HepG2 (cell line): ENCODE measurements around the gene RPTN. TPM values are rescaled to one million over a fixed set of nuclear protein-coding genes. Genes with fewer than 3 reads are reported as not detected.

ENCODE experiments used
- ATAC-seq: fragments of 200-7000 bp; cut with Tn5 transposase; 3 replicates; pipeline ENCODE4 v1.9.1; 2020; ENCODE audit warnings: mild to moderate bottlenecking, moderate library complexity
- BruUV-seq: library from RNA; stranded (reverse); fragments of 400-500 nt; replicated peaks from 2 replicates; lab custom pipeline; 2021; lab: Mats Ljungman, UMichigan
- CTCF ChIA-PET: fragments of 300-600 bp; formaldehyde crosslinking; extraction: SDS; loops from one replicate; lab custom pipeline; 2021; ENCODE audit warnings: low total read pairs, inconsistent platforms, low intra/inter-chr PET ratio; lab: Yijun Ruan, JAX
- POLR2A ChIA-PET: fragments of 350-600 bp; sonication (Branson Sonifier 250); formaldehyde crosslinking; loops from one replicate; lab custom pipeline; 2020; ENCODE audit warnings: antibody characterized with exemption, inconsistent platforms; lab: Yijun Ruan, JAX
- DNase-seq: peaks from one replicate; pipeline ENCODE4 v3.0.0-alpha.2; 2015; ENCODE audit warnings: low spot score
- FAIRE-seq: peaks from 3 replicates; lab custom pipeline; 2011; peaks lifted over from hg19 to GRCh38; lab: Jason Lieb, UNC
- H2AFZ ChIP-seq: one replicate; pipeline ENCODE4 v1.6.1; 2011; ENCODE audit warnings: low read length, inconsistent platforms
- H3K27ac ChIP-seq: fragments of 300-600 bp; 3 replicates; pipeline ENCODE4 v1.8.0; 2011; ENCODE audit warnings: mixed run types, mild to moderate bottlenecking, mixed read lengths, low read length, inconsistent platforms; ENCODE audit not compliant: insufficient read depth; ENCODE audit errors: extremely low read length
- H3K27me3 ChIP-seq, 2 experiments: fragments of 200-600 bp in 1 of 2; 2 replicates in 1 of 2; 3 replicates in 1 of 2; pipeline versions ENCODE4 v1.6.0 to v1.8.0; 2011; ENCODE audit warnings: low read length in 2 of 2, mild to moderate bottlenecking in 2 of 2, moderate library complexity in 2 of 2, inconsistent platforms in 1 of 2; ENCODE audit not compliant: insufficient read depth in 2 of 2, control insufficient read depth in 1 of 2
- H3K36me3 ChIP-seq, 2 experiments: fragments of 200-600 bp in 1 of 2; replicated peaks in 1 of 2; 2 replicates in 1 of 2; 3 replicates in 1 of 2; pipeline versions ENCODE4 v1.5.1 to v1.8.0; 2011; ENCODE audit warnings: low read length in 2 of 2, inconsistent platforms in 1 of 2; ENCODE audit not compliant: insufficient read depth in 2 of 2, control insufficient read depth in 1 of 2
- H3K4me1 ChIP-seq: 2 replicates; pipeline ENCODE4 v1.5.1; 2012; ENCODE audit warnings: low read length, inconsistent platforms; ENCODE audit not compliant: insufficient read depth
- H3K4me2 ChIP-seq: 2 replicates; pipeline ENCODE4 v1.6.0; 2011; ENCODE audit warnings: low read depth, low read length, inconsistent platforms
- H3K4me3 ChIP-seq, 3 experiments: fragments of 200-600 bp in 1 of 3; sonication (generic), shearing (Covaris generic) in 1 of 3; replicated peaks in 1 of 3; 2 replicates each; pipeline ENCODE4 v1.5.1; 2011 to 2016; ENCODE audit warnings: low read length in 3 of 3, inconsistent platforms in 2 of 3, low read depth in 2 of 3, mild to moderate bottlenecking in 2 of 3, control low read depth in 1 of 3, mixed read lengths in 1 of 3; ENCODE audit not compliant: insufficient read depth in 1 of 3
- H3K79me2 ChIP-seq: one replicate; pipeline ENCODE4 v1.6.1; 2011; ENCODE audit warnings: low read length, inconsistent platforms; ENCODE audit not compliant: insufficient read depth
- H3K9ac ChIP-seq: 2 replicates; pipeline ENCODE4 v1.6.0; 2011; ENCODE audit warnings: mild to moderate bottlenecking, low read depth, low read length, inconsistent platforms; ENCODE audit not compliant: insufficient read depth
- H3K9me3 ChIP-seq: 2 replicates; pipeline ENCODE4 v1.5.1; 2012; ENCODE audit warnings: mild to moderate bottlenecking, low read length
- H4K20me1 ChIP-seq: 2 replicates; pipeline ENCODE4 v1.6.0; 2011; ENCODE audit warnings: inconsistent platforms, mild to moderate bottlenecking, low read length, moderate library complexity; ENCODE audit not compliant: insufficient read depth
- MYC ChIP-seq: sonication (generic); formaldehyde crosslinking; IDR thresholded peaks from 2 replicates; pipeline ENCODE4 v1.9.0; 2021; ENCODE audit warnings: missing genetic modification reagents, borderline replicate concordance
- NCOA1 ChIP-seq: sonication (generic); formaldehyde crosslinking; IDR thresholded peaks from 2 replicates; pipeline ENCODE4 v1.9.0; 2021; ENCODE audit warnings: missing genetic modification reagents
- SIX1 ChIP-seq: sonication (generic); formaldehyde crosslinking; IDR thresholded peaks from 2 replicates; pipeline ENCODE4 v1.4.0; 2020; ENCODE audit warnings: missing genetic modification reagents, borderline replicate concordance
- SMAD9 ChIP-seq: sonication (generic); formaldehyde crosslinking; IDR thresholded peaks from 2 replicates; pipeline ENCODE4 v1.5.1; 2020; ENCODE audit warnings: mild to moderate bottlenecking, missing genetic modification reagents
- ZNF333 ChIP-seq: sonication (generic); formaldehyde crosslinking; IDR thresholded peaks from 2 replicates; pipeline ENCODE4 v1.4.0; 2020; ENCODE audit warnings: mild to moderate bottlenecking, missing genetic modification reagents, borderline replicate concordance
- ZNF768 ChIP-seq: sonication (generic); formaldehyde crosslinking; IDR thresholded peaks from 2 replicates; pipeline ENCODE4 v1.4.0; 2020; ENCODE audit warnings: missing genetic modification reagents
- in situ Hi-C: cut with HindIII; loops from 2 replicates; pipeline ENCODE4 v1.10.0; 2017; ENCODE audit warnings: low pct_unique_long_range_greater_than_20kb; ENCODE audit not compliant: extremely low pct_ligation_motif_present
- intact Hi-C: fragments of 100-400 bp; cut with micrococcal nuclease; formaldehyde crosslinking; loops from one replicate; pipeline ENCODE4 v1.10.0; 2022; ENCODE audit not compliant: unreplicated experiment
- polyA plus RNA-seq, 8 experiments: library from polyadenylated mRNA; depleted of rRNA in 3 of 8; stranded (reverse) in 7 of 8; unstranded in 1 of 8; fragments of >200 nt; fragmentation: Illumina TruSeq in 4 of 8; extraction: Trizol in 4 of 8; gene quantifications; 2 replicates each; pipeline versions ENCODE4 v1.2.1 to v1.2.3, GENCODE V29; 2011 to 2016; ENCODE audit warnings: low read depth in 4 of 8, missing spikeins in 1 of 8, mixed read lengths in 1 of 8; ENCODE audit not compliant: insufficient read depth in 1 of 8
- total RNA-seq, 5 experiments: library from RNA; depleted of rRNA; stranded (reverse); fragments of >200 nt; fragmentation: Illumina TruSeq; extraction: Trizol; gene quantifications; 2 replicates each; pipeline ENCODE4 v1.2.3, GENCODE V29; 2016; ENCODE audit warnings: low read depth in 1 of 5
- TF ChIP-seq, protein P1 (sequence below): sonication (generic); formaldehyde crosslinking; IDR thresholded peaks from 2 replicates; pipeline ENCODE4 v1.5.0; 2020; ENCODE audit warnings: missing genetic modification reagents
- TF ChIP-seq, protein P2 (sequence below): sonication (generic); formaldehyde crosslinking; conservative IDR thresholded peaks from 2 replicates; pipeline ENCODE4 v1.8.0; 2022; ENCODE audit warnings: mild to moderate bottlenecking, moderate library complexity, missing genetic modification reagents
- TF ChIP-seq, protein P3 (sequence below): IDR thresholded peaks from 2 replicates; pipeline ENCODE4 v1.6.1; 2018; ENCODE audit warnings: missing genetic modification reagents

RPTN gene
- total and polyA plus RNA-seq, 2 of the 13 experiments (the other 11 are each of a cell fraction or from before 2014, with no cell fraction given) = not detected

DNA sequence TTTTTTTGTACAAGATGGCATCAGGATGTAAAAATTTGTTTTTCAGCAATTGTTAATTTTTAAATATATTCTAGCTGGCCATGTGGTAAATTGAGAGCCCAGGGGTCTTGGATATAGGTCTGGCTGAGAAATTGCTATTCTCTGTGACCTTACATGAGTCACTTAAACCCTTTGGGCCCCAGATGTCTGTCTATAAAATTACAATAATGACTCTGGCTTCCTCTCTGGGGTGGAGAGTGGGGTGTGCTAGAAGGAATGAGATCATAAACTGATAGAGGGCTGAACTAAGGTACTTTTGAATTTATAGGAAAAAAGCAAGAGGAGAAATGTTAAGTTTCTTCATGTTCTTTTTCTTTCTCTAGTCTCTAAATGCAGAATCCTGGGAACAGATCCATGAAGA lies 31.4 kb downstream of the RPTN start:
- no peaks in the 10 kb centered on the region for H3K27me3 ChIP-seq
- no peak for ATAC-seq
- no peaks in the 10 kb centered on the region for H4K20me1 ChIP-seq
- POLR2A ChIA-PET = no interaction called here
- TF ChIP-seq, protein P1, sequence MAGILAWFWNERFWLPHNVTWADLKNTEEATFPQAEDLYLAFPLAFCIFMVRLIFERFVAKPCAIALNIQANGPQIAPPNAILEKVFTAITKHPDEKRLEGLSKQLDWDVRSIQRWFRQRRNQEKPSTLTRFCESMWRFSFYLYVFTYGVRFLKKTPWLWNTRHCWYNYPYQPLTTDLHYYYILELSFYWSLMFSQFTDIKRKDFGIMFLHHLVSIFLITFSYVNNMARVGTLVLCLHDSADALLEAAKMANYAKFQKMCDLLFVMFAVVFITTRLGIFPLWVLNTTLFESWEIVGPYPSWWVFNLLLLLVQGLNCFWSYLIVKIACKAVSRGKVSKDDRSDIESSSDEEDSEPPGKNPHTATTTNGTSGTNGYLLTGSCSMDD (CRISPR knock-in tag) = no peak
- TF ChIP-seq ZNF768 (CRISPR knock-in tag) = no peak
- no peak for TF ChIP-seq SMAD9 (CRISPR knock-in tag)
- TF ChIP-seq, protein P2, sequence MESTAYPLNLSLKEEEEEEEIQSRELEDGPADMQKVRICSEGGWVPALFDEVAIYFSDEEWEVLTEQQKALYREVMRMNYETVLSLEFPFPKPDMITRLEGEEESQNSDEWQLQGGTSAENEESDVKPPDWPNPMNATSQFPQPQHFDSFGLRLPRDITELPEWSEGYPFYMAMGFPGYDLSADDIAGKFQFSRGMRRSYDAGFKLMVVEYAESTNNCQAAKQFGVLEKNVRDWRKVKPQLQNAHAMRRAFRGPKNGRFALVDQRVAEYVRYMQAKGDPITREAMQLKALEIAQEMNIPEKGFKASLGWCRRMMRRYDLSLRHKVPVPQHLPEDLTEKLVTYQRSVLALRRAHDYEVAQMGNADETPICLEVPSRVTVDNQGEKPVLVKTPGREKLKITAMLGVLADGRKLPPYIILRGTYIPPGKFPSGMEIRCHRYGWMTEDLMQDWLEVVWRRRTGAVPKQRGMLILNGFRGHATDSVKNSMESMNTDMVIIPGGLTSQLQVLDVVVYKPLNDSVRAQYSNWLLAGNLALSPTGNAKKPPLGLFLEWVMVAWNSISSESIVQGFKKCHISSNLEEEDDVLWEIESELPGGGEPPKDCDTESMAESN = no peak
- TF ChIP-seq SIX1 (CRISPR knock-in tag) = no peak
- no peak for TF ChIP-seq ZNF333
- TF ChIP-seq MYC = no peak
- TF ChIP-seq, protein P3, sequence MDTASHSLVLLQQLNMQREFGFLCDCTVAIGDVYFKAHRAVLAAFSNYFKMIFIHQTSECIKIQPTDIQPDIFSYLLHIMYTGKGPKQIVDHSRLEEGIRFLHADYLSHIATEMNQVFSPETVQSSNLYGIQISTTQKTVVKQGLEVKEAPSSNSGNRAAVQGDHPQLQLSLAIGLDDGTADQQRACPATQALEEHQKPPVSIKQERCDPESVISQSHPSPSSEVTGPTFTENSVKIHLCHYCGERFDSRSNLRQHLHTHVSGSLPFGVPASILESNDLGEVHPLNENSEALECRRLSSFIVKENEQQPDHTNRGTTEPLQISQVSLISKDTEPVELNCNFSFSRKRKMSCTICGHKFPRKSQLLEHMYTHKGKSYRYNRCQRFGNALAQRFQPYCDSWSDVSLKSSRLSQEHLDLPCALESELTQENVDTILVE = no peak
- no peak for TF ChIP-seq NCOA1 (CRISPR knock-in tag)
- H3K36me3 ChIP-seq = no peaks in the 10 kb centered on the region
- no peak for DNase-seq
- no peaks in the 10 kb centered on the region for H3K4me1 ChIP-seq
- no peak overlapping the region for H3K4me2 ChIP-seq
- no TSS peak for BruUV-seq
- no peaks in the 10 kb centered on the region for H3K79me2 ChIP-seq
- H3K9me3 ChIP-seq = no peaks in the 10 kb centered on the region
- FAIRE-seq = no peak
- CTCF ChIA-PET = no interaction called here
- H3K4me3 ChIP-seq = no peak overlapping the region
- intact Hi-C loops = no loop called here
- in situ Hi-C loops = no loop called here
- H3K27ac ChIP-seq = no peak overlapping the region
- no peak overlapping the region for H2AFZ ChIP-seq
- H3K9ac ChIP-seq = no peak overlapping the region
